Testis (tissue), 2 donors: ENCODE measurements around the gene ZNF777.

Source experiments
- CTCF ChIP-seq, 3 experiments: fragments of 450-650 bp in 2 of 3; fragments of 200-600 bp in 1 of 3; sonication (generic) in 1 of 3; IDR thresholded peaks; one replicate each; pipeline ENCODE4 v1.5.1; 2016 to 2019; ENCODE audit warnings: antibody characterized with exemption in 3 of 3, mild to moderate bottlenecking in 2 of 3, moderate library complexity in 1 of 3
- POLR2A ChIP-seq: fragments of 450-650 bp; IDR thresholded peaks from one replicate; pipeline ENCODE4 v1.6.1; 2017; ENCODE audit warnings: antibody characterized with exemption, mild to moderate bottlenecking, moderate library complexity

GRCh38 chr7:149458235-149458634 is 2.6 kb downstream of the ZNF777 start:
- TF ChIP-seq POLR2A, result no peak
- no peak for TF ChIP-seq CTCF (IDR thresholded peaks at IDR 0.05)
